ENCODE data around the gene KRT84. TPM values are rescaled to one million over a fixed set of nuclear protein-coding genes. Genes with fewer than 3 reads are reported as not detected.

KRT84 gene
- total RNA-seq, 1 experiment from 2014 or later = 0.15 TPM

DNA sequence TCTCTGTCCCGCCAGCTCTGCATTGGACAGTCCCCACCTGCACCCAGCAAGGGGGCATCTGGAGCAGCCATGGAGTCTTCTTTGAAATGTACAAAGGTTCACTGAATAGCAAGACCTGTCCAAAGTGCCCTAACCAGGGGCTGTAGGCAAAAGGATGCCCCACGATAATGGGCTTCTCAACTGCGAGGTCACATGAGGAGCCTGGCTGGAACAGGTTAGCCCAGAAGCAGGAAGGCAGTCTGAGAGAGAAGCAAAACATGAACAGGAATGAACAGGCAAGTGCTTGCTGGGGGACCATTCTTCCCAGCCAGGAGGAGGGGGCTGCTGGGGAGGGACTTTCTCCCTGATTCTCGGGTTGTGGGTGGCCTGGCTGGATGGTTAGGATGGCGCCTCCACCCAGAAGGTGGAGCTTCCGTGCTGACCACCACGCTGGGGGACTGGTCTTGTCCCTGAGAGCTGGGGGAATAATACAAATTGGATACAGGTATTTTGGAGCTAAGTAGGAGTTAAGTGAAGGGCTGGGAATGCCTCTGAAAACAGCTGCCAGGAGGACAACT lies 25.3 kb downstream of the KRT84 start:
- no peaks in the 10 kb centered on the region for H3K27me3 ChIP-seq (ENCODE audit: low read length)
- no peak for TF ChIP-seq CTCF (conservative IDR thresholded peaks at IDR 0.05; ENCODE audit: low read depth, low read length)
- TF ChIP-seq EZH2 (IDR thresholded peaks at IDR 0.05; ENCODE audit: low read length, unreplicated experiment) = no peak
- no peak for TF ChIP-seq EZH2phosphoT487 (IDR thresholded peaks at IDR 0.05; ENCODE audit: borderline replicate concordance, low read length)
- no peaks in the 10 kb centered on the region for H3F3A ChIP-seq (ENCODE audit: low read length, unreplicated experiment)
- H2AFZ ChIP-seq (ENCODE audit: low read length) = no peak overlapping the region
- H3K4me3 ChIP-seq (ENCODE audit: low read length) = no peak overlapping the region
- ChIA-PET POLR2A (ENCODE audit: unreplicated experiment) (no interaction called here), CTCF (no interaction called here)
- intact Hi-C loops (cut with micrococcal nuclease) = no loop called here
- BruUV-seq (replicated peaks) = no TSS peak
- no peaks in the 10 kb centered on the region for H3K79me2 ChIP-seq (ENCODE audit: low read length)
- no peaks in the 10 kb centered on the region for H3K36me3 ChIP-seq (ENCODE audit: low read depth, low read length)
- no peaks in the 10 kb centered on the region for H4K20me1 ChIP-seq (ENCODE audit: low read length)
- ATAC-seq (no peak), DNase-seq (no peak)
- no peak overlapping the region for H3K27ac ChIP-seq (ENCODE audit: low read length)
- no peak overlapping the region for H3K9ac ChIP-seq (ENCODE audit: low read length)
- H3K9me2 ChIP-seq (replicated peaks; ENCODE audit: low read length) = no peaks in the 10 kb centered on the region
- H3K4me1 ChIP-seq (ENCODE audit: insufficient read depth, low read length) = peaks cover 3% of the 10 kb centered on the region; the same call in 1 of the 2 replicates
- H3K9me3 ChIP-seq (ENCODE audit: low read length) = no peaks in the 10 kb centered on the region
- no peak overlapping the region for H3K4me2 ChIP-seq (ENCODE audit: low read length)

DNA sequence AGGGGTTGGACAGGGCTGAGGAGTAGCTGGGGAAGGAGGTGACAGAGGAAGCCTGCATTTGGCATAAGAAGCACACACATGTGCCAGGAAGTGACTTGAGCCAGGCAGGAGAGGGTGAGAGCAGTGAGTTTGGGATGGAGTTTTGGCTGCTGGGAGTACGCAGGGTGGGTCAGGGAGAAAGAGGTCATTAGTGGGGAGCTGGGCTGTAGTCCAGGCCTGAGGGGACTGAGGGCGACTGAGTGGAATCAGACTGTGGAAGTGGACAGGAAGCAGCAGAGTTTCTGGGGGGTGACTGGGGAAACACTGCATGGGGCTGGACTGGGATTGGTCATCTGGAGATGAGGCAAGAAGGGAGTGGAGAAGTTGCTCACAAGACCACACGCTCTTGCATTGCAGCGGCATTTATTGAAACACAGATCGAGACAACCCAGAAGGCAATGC lies 25.8 kb downstream of the KRT84 start:
- DNase-seq = no peak
- ChIA-PET POLR2A (ENCODE audit: unreplicated experiment) (no interaction called here), CTCF (no interaction called here)
- no peaks in the 10 kb centered on the region for H3F3A ChIP-seq (ENCODE audit: low read length, unreplicated experiment)
- no peaks in the 10 kb centered on the region for H3K9me2 ChIP-seq (replicated peaks; ENCODE audit: low read length)
- H3K27ac ChIP-seq (ENCODE audit: low read length) = no peak overlapping the region
- intact Hi-C loops (cut with micrococcal nuclease) = no loop called here
- no peak overlapping the region for H3K9ac ChIP-seq (ENCODE audit: low read length)
- no peak overlapping the region for H3K4me2 ChIP-seq (ENCODE audit: low read length)
- no peak for ATAC-seq
- H3K9me3 ChIP-seq (ENCODE audit: low read length) = no peaks in the 10 kb centered on the region
- no TSS peak for BruUV-seq (replicated peaks)
- no peak overlapping the region for H2AFZ ChIP-seq (ENCODE audit: low read length)
- no peaks in the 10 kb centered on the region for H3K79me2 ChIP-seq (ENCODE audit: low read length)
- peaks cover 3% of the 10 kb centered on the region; the same call in 1 of the 2 replicates for H3K4me1 ChIP-seq (ENCODE audit: insufficient read depth, low read length)
- no peaks in the 10 kb centered on the region for H3K27me3 ChIP-seq (ENCODE audit: low read length)
- no peak overlapping the region for H3K4me3 ChIP-seq (ENCODE audit: low read length)
- TF ChIP-seq EZH2 (IDR thresholded peaks at IDR 0.05; ENCODE audit: low read length, unreplicated experiment) = no peak
- no peak for TF ChIP-seq EZH2phosphoT487 (IDR thresholded peaks at IDR 0.05; ENCODE audit: borderline replicate concordance, low read length)
- no peak for TF ChIP-seq CTCF (conservative IDR thresholded peaks at IDR 0.05; ENCODE audit: low read depth, low read length)
- no peaks in the 10 kb centered on the region for H4K20me1 ChIP-seq (ENCODE audit: low read length)
- H3K36me3 ChIP-seq (ENCODE audit: low read depth, low read length) = no peaks in the 10 kb centered on the region

DNA sequence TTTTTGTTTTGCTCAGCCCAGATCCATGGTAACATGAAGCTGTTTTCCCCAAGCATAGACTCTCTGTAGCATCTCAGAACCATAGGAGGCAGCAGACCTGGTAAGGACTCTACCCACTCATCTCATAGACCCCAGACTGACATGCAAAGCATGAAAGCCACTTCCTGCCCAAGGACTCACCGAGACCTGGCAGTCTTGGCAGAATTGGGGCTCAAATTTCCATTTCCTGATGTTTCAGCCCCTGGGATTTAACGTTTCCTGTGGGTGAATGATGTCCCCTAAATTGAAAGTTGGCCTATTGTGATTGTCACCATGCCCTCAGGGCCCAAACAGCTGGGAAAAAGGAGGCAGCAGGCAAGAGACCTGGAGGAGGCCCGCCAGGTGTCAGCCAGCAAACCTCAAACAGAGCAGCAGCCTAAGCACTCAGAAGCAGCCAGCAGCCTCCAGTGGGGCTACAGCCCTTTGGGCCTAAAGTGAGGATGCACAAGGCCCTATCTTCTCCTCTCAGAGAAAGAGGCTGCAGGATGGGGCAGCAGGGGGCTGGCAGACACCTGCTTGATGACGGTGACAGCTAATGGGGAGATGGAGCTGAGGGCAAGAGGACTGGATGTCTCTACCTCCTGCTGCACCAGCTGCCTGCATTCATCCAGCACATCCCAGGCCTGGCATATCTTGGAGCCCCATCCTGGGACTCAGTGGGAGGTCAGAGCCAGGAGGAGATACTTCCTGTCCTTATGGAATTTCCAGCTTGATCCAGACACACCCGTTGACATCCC lies 26.7 kb downstream of the KRT84 start:
- Histone ChIP-seq H3K9ac (ENCODE audit: low read length) (no peak overlapping the region), H3K9me3 (ENCODE audit: low read length) (no peaks in the 10 kb centered on the region), H3K4me1 (ENCODE audit: insufficient read depth, low read length) (peaks cover 3% of the 10 kb centered on the region; the same call in 1 of the 2 replicates), H3F3A (ENCODE audit: low read length, unreplicated experiment) (no peaks in the 10 kb centered on the region), H4K20me1 (ENCODE audit: low read length) (no peaks in the 10 kb centered on the region), H3K27me3 (ENCODE audit: low read length) (no peaks in the 10 kb centered on the region), H3K36me3 (ENCODE audit: low read depth, low read length) (no peaks in the 10 kb centered on the region), H3K4me2 (ENCODE audit: low read length) (no peak overlapping the region), H3K27ac (ENCODE audit: low read length) (no peak overlapping the region), H2AFZ (ENCODE audit: low read length) (no peak overlapping the region), H3K4me3 (ENCODE audit: low read length) (no peak overlapping the region), H3K9me2 (replicated peaks; ENCODE audit: low read length) (no peaks in the 10 kb centered on the region), H3K79me2 (ENCODE audit: low read length) (no peaks in the 10 kb centered on the region)
- intact Hi-C loops (cut with micrococcal nuclease) = no loop called here
- POLR2A ChIA-PET (ENCODE audit: unreplicated experiment) = no interaction called here
- no peak; the same call in 1 of the 2 replicates for ATAC-seq
- DNase-seq = peak; percentile 9
- CTCF ChIA-PET = no interaction called here
- TF ChIP-seq EZH2 (IDR thresholded peaks at IDR 0.05; ENCODE audit: low read length, unreplicated experiment) (no peak), EZH2phosphoT487 (IDR thresholded peaks at IDR 0.05; ENCODE audit: borderline replicate concordance, low read length) (no peak), CTCF (conservative IDR thresholded peaks at IDR 0.05; ENCODE audit: low read depth, low read length) (no peak)
- no TSS peak for BruUV-seq (replicated peaks)

All from PC-3 (cell line).